ENCODE results near the gene M1AP.

- no peak for TF ChIP-seq CTCF (IDR thresholded peaks at IDR 0.05; ENCODE audit: low read depth, low read length, poor library complexity, severe bottlenecking)
- no peak for TF ChIP-seq EZH2phosphoT487 (IDR thresholded peaks at IDR 0.05; ENCODE audit: borderline replicate concordance, low read length)
Measured at GRCh38 chr2:74653589-74653984, 5.5 kb upstream of the M1AP start.
